CD14-positive monocyte (primary cell): ENCODE results near the gene CDH4. TPM values are rescaled to one million over a fixed set of nuclear protein-coding genes. Genes with fewer than 3 reads are reported as not detected.

ENCODE experiments used
- DNase-seq, 3 donors: peaks; one replicate each; pipeline ENCODE4 v3.0.0-alpha.2; 2011 to 2022
- H2AFZ ChIP-seq: 2 replicates; pipeline ENCODE4 v1.6.0; 2012; ENCODE audit warnings: mild to moderate bottlenecking, low read depth, low read length, inconsistent platforms; ENCODE audit not compliant: insufficient read depth, poor library complexity, severe bottlenecking
- H3K27ac ChIP-seq, 2 donors: 1 replicate in 1 of 2; 2 replicates in 1 of 2; pipeline ENCODE4 v1.5.1; 2012 to 2013; ENCODE audit warnings: low read length in 2 of 2, control low read depth in 1 of 2, inconsistent platforms in 1 of 2, low read depth in 1 of 2, mild to moderate bottlenecking in 1 of 2
- H3K27me3 ChIP-seq, 2 donors: one replicate each; pipeline versions ENCODE4 v1.6.0 to v1.6.1; 2011 to 2013; ENCODE audit warnings: low read length in 2 of 2; ENCODE audit not compliant: control insufficient read depth in 2 of 2, insufficient read depth in 2 of 2
- H3K36me3 ChIP-seq, 2 donors: replicated peaks in 1 of 2; 1 replicate in 1 of 2; 2 replicates in 1 of 2; pipeline versions ENCODE4 v1.5.1 to v1.6.1; 2012 to 2013; ENCODE audit warnings: low read length in 2 of 2, control low read depth in 1 of 2, inconsistent platforms in 1 of 2, mild to moderate bottlenecking in 1 of 2; ENCODE audit not compliant: insufficient read depth in 2 of 2, control insufficient read depth in 1 of 2
- H3K4me1 ChIP-seq, 2 donors: 1 replicate in 1 of 2; 2 replicates in 1 of 2; pipeline versions ENCODE4 v1.5.1 to v1.6.1; 2012 to 2013; ENCODE audit warnings: low read length in 2 of 2, control low read depth in 1 of 2, inconsistent platforms in 1 of 2, mild to moderate bottlenecking in 1 of 2, moderate library complexity in 1 of 2; ENCODE audit not compliant: insufficient read depth in 2 of 2, control insufficient read depth in 1 of 2
- H3K4me2 ChIP-seq: replicated peaks from 2 replicates; pipeline ENCODE3; 2012; ENCODE audit warnings: low read length, moderate library complexity, mild to moderate bottlenecking; ENCODE audit not compliant: poor library complexity, severe bottlenecking; ENCODE audit errors: extremely low read depth
- H3K4me3 ChIP-seq, 3 experiments: fragments of 200-600 bp in 1 of 3; sonication (generic) in 1 of 3; replicated peaks in 1 of 3; 1 replicate in 2 of 3; 2 replicates in 1 of 3; pipeline ENCODE4 v1.5.1; 2011 to 2013; ENCODE audit warnings: low read length in 3 of 3, mild to moderate bottlenecking in 3 of 3, control low read depth in 2 of 3, low read depth in 2 of 3, inconsistent platforms in 1 of 3, moderate library complexity in 1 of 3
- H3K79me2 ChIP-seq: 2 replicates; pipeline ENCODE4 v1.6.0; 2012; ENCODE audit warnings: mild to moderate bottlenecking, control low read depth, inconsistent platforms, low read length, moderate library complexity; ENCODE audit not compliant: insufficient read depth
- H3K9ac ChIP-seq: 2 replicates; pipeline ENCODE4 v1.6.0; 2017; ENCODE audit warnings: low read length, mild to moderate bottlenecking; ENCODE audit not compliant: insufficient read depth, poor library complexity, severe bottlenecking
- H3K9me3 ChIP-seq, 2 donors: replicated peaks in 1 of 2; 1 replicate in 1 of 2; 2 replicates in 1 of 2; pipeline versions ENCODE4 v1.5.1 to v1.6.1; 2012 to 2013; ENCODE audit warnings: low read length in 2 of 2, control low read depth in 1 of 2; ENCODE audit not compliant: control insufficient read depth in 1 of 2, insufficient read depth in 1 of 2
- H4K20me1 ChIP-seq: 2 replicates; pipeline ENCODE4 v1.6.0; 2012; ENCODE audit warnings: mild to moderate bottlenecking, low read length, control low read depth, moderate library complexity; ENCODE audit not compliant: insufficient read depth
- H3K27ac Mint-ChIP-seq, 7 donors: one replicate each; pipeline ENCODE4 v1.8.0; 2020; ENCODE audit warnings: mild to moderate bottlenecking in 7 of 7, mixed read lengths in 7 of 7, moderate library complexity in 6 of 7, inconsistent platforms in 2 of 7
- H3K27me3 Mint-ChIP-seq, 3 donors: one replicate each; pipeline ENCODE4 v1.8.0; 2021 to 2022; ENCODE audit warnings: low read depth in 3 of 3, mild to moderate bottlenecking in 3 of 3, mixed read lengths in 3 of 3, moderate library complexity in 3 of 3, inconsistent platforms in 1 of 3
- H3K36me3 Mint-ChIP-seq, 2 donors: one replicate each; pipeline ENCODE4 v1.8.0; 2020; ENCODE audit warnings: mixed read lengths in 2 of 2, inconsistent platforms in 1 of 2, mild to moderate bottlenecking in 1 of 2
- H3K4me1 Mint-ChIP-seq: one replicate; pipeline ENCODE4 v1.8.0; 2020; ENCODE audit warnings: mild to moderate bottlenecking, mixed read lengths
- H3K4me3 Mint-ChIP-seq, 2 donors: one replicate each; pipeline ENCODE4 v1.8.0; 2020; ENCODE audit warnings: mild to moderate bottlenecking in 2 of 2, mixed read lengths in 2 of 2, moderate library complexity in 1 of 2
- H3K9me3 Mint-ChIP-seq, 7 donors: one replicate each; pipeline ENCODE4 v1.8.0; 2020 to 2022; ENCODE audit warnings: mixed read lengths in 7 of 7, mild to moderate bottlenecking in 6 of 7, moderate library complexity in 6 of 7, inconsistent platforms in 2 of 7
- WGBS: methylation state at CpG from one replicate; pipeline ENCODE4 v1.1.5; 2013; ENCODE audit warnings: missing lambda C conversion rate; ENCODE audit not compliant: insufficient coverage; 5-methylcytosine and 5-hydroxymethylcytosine counted together
- intact Hi-C, 2 donors: fragments of 100-400 bp; cut with micrococcal nuclease; formaldehyde crosslinking; loops; one replicate each; pipeline versions ENCODE4 v1.15.0 to v1.15.1; 2023
- polyA plus RNA-seq, 3 donors: library from polyadenylated mRNA; depleted of rRNA in 1 of 3; unstranded in 2 of 3; stranded (reverse) in 1 of 3; fragments of 300-500 nt in 2 of 3; fragments of >200 nt in 1 of 3; fragmentation: Illumina TruSeq in 2 of 3; gene quantifications; 1 replicate in 2 of 3; 2 replicates in 1 of 3; pipeline ENCODE4 v1.2.3, GENCODE V29; 2012 to 2021
- TF ChIP-seq, protein P1 (sequence below): fragments of 200-600 bp; IDR thresholded peaks from one replicate; pipeline ENCODE4 v1.8.0; 2022; ENCODE audit warnings: antibody characterized with exemption, mild to moderate bottlenecking

CDH4 gene
- polyA plus RNA-seq, 3 donors: not detected

DNA sequence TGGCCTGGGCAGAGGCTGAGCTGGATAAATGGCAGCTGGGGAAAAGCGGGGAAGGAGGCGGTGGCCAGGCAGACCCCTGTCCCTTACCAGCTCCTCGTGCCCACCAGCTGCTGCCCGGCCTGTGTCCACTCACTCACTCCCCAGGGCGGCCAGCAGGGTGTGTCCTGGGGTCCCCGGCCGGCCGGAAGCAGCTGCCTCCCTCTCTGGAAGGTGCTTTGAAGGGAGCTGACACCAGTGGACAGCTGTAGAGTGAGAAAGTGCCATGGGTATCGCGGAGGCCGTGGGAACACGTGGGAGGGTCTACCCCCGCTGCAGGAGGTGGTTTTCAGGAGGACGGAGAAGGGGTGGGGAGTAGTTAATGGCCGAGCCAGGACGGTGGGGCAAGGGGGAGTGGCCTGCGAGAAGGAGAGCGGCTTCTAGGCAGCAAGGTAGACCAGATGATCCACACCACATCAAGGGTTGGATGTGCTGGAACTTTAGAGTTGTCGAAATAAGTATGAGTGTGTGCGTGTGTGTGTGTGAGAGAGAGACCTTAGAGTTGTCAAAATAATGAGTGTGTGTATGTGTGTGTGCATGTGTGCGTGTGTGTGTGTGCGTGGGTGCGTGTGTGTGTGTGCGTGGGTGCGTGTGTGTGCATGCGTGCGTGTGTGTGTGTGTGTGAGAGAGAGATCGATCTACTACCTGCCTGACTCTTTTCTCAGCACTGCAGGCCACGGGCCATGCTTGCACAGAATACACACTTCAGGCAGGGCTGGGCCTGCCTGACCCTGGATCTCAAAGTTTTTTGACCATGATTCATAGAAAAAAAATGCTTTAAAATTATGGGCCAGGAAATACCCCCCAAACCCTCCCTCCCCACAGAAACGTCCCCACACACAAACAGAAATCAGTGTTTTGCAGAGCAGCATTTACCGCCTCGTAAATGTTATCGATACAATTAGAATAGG lies 43.9 kb downstream of the CDH4 start:
- 85% methylated on average over 20 of the region's 33 CpGs for WGBS
- H3K27me3 ChIP-seq: no peaks in the 10 kb centered on the region
- H3K27ac ChIP-seq: no peak overlapping the region
- no peak overlapping the region for H3K4me2 ChIP-seq
- H3K9ac ChIP-seq: no peak overlapping the region
- H4K20me1 ChIP-seq: no peaks in the 10 kb centered on the region
- Mint-ChIP-seq H3K4me3 (no peak overlapping the region), H3K27ac (peak overlapping the region in 1 of 7 donors; percentile 71), H3K9me3 (peaks cover under 1 to 75% (median 48%) of the 10 kb centered on the region in 7 donors), H3K27me3 (peaks cover 0 to 2% (median 1%) of the 10 kb centered on the region in 3 donors), H3K36me3 (no peaks in the 10 kb centered on the region), H3K4me1 (no peaks in the 10 kb centered on the region)
- peaks cover 14 to 95% of the 10 kb centered on the region in 2 donors for H3K9me3 ChIP-seq
- intact Hi-C loops: no loop called here
- no peaks in the 10 kb centered on the region for H3K36me3 ChIP-seq
- no peak for DNase-seq
- H3K79me2 ChIP-seq: no peaks in the 10 kb centered on the region
- H3K4me3 ChIP-seq: no peak overlapping the region
- TF ChIP-seq, protein P1, sequence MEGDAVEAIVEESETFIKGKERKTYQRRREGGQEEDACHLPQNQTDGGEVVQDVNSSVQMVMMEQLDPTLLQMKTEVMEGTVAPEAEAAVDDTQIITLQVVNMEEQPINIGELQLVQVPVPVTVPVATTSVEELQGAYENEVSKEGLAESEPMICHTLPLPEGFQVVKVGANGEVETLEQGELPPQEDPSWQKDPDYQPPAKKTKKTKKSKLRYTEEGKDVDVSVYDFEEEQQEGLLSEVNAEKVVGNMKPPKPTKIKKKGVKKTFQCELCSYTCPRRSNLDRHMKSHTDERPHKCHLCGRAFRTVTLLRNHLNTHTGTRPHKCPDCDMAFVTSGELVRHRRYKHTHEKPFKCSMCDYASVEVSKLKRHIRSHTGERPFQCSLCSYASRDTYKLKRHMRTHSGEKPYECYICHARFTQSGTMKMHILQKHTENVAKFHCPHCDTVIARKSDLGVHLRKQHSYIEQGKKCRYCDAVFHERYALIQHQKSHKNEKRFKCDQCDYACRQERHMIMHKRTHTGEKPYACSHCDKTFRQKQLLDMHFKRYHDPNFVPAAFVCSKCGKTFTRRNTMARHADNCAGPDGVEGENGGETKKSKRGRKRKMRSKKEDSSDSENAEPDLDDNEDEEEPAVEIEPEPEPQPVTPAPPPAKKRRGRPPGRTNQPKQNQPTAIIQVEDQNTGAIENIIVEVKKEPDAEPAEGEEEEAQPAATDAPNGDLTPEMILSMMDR: no peak
- no peaks in the 10 kb centered on the region for H3K4me1 ChIP-seq
- H2AFZ ChIP-seq: no peak overlapping the region

DNA sequence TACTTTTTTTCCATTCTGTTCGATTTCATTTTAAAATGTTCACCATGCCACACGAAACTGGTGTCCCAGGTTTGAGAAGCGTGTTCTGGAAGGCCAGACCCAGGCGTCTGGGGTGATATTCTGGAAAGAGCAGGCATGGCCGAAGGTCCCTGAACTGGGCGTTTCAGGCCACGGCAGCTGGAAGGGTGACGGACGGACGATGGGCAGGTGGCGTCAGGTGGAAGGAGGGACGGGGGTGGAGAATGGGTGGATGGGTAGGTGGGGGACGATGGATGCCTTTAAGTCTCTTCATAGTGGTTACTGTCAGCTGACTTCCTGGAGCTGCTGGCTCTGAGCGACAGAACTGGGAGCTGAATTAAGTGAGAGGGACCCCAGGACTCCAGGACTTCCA lies 44.6 kb downstream of the CDH4 start:
- no peak overlapping the region for H2AFZ ChIP-seq
- Mint-ChIP-seq H3K36me3 (no peaks in the 10 kb centered on the region), H3K4me3 (no peak overlapping the region), H3K27me3 (peaks cover 0 to 2% (median 1%) of the 10 kb centered on the region in 3 donors), H3K27ac (no peak overlapping the region), H3K4me1 (no peaks in the 10 kb centered on the region), H3K9me3 (peaks cover 0 to 72% (median 48%) of the 10 kb centered on the region in 7 donors)
- no peaks in the 10 kb centered on the region for H4K20me1 ChIP-seq
- no peaks in the 10 kb centered on the region for H3K27me3 ChIP-seq
- no peak overlapping the region for H3K9ac ChIP-seq
- no peak overlapping the region for H3K4me3 ChIP-seq
- WGBS: 85% methylated on average over 11 of the region's 14 CpGs
- TF ChIP-seq, protein P1: no peak
- no peaks in the 10 kb centered on the region for H3K36me3 ChIP-seq
- H3K9me3 ChIP-seq: peaks cover 7 to 92% of the 10 kb centered on the region in 2 donors
- DNase-seq: no peak
- no peaks in the 10 kb centered on the region for H3K79me2 ChIP-seq
- intact Hi-C loops: no loop called here
- H3K27ac ChIP-seq: no peak overlapping the region
- no peak overlapping the region for H3K4me2 ChIP-seq
- no peaks in the 10 kb centered on the region for H3K4me1 ChIP-seq
